ENCODE measurements around the gene OLR1.
"Not testable (repeated sequence)": the region's sequence is repeated elsewhere in the genome, so short reads cannot be mapped to it uniquely, and the experiment has no call there.

Gene OLR1

GRCh38 chr12:10190558-10191388 lies 18.8 kb upstream of the OLR1 start:
- peak in 11 of 14 donors; percentile 11 to 49 (median 21) for DNase-seq

- DNase-seq: peak in 9 of 14 donors; percentile 3 to 53 (median 31)
These were observed 17.7 kb upstream of the OLR1 start for GRCh38 chr12:10189653-10190052.

DNA sequence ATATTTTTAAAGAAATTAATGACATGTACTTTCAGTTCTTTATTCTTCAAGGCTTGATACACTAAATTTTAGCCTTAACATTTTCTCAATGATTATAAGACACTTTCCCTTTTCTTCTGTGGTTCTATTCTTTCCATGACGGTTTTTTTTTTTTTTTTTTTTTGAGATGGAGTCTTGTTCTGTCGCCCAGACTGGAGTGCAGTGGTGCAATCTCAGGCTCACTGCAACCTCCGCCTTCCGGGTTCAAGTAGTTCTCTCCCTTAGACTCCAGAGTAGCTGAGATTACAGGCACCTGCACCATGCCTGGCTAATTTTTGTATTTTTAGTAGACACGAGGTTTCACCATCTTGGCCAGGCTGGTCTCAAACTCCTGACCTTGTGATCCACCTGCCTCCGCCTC lies 15.0 kb upstream of the OLR1 start:
- not testable (repeated sequence) for DNase-seq

DNA sequence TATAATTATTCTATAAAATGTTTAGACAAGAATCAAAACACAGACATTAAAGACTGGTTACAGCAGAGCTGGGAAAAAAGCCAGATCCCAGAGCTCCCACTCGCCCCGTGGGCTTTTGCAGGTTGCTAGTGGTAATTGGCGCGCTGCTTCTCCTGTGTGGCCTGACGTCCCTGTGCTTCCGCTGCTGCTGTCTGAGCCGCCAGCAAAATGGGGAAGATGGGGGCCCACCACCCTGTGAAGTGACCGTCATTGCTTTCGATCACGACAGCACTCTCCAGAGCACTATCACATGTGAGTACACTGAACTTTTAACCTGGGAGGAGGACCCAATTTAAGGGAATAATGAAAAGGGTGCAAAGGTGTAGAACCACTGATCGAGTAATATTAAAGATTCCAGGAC lies 14.4 kb upstream of the OLR1 start:
- DNase-seq: peak in 10 of 14 donors; percentile 1 to 71 (median 38)

DNA sequence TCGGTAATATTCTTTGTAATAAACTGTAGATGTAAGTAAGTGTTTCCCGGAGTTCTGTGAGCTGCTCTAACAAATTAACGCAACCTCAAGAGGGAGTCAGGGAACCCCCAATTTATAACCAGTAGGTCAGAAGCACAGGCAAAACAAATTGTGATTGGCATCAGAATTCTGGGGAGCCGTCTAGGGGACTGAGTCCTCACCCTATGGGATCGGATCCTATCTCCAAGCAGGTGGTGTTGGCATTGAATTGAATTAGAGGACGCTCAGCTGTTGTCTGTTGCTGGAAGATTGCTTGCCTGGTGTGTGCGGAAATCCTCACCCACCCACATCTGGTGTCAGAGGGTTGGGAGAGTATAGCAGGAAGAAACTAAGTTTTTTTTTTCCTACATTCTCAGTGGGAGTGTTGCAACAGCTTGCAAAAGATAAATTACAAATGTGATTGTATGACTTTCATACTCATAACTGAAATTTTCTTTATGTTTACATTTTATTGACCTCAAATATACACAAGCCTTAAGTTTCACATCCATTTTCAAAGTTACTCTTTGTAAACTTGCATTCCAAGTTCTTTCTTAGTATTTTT lies 12.4 kb upstream of the OLR1 start:
- no peak for DNase-seq

GRCh38 chr12:10182354-10183049 lies 10.6 kb upstream of the OLR1 start:
- no peak for DNase-seq

- no peak for DNase-seq
These were observed 7.8 kb upstream of the OLR1 start for GRCh38 chr12:10179776-10180181.

DNA sequence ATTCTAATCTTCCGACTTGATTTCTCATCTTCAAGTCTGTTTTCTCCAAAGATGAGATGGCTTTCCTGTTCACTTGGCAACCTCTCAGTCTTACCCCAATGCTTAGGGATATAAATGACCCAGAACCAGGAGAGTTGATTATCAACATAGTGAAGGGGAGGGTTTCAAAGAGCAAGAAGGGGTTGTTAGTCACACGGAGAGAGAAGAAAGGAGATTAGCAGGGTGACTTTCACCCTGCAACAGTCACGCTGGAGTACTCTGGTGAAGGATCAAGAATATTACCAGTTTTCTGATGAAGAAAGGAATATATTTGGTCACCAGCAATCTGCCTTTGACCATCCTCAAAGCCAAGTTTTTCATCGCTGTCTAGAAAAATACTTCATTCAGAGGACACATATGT lies 6.9 kb upstream of the OLR1 start, which contains the start of gene TMEM52B:
TSS of gene TMEM52B (plus strand) at position 212 of the 400 bp plus-strand sequence. CDS start 543 bp downstream, outside the sequence.
- no peak for DNase-seq

GRCh38 chr12:10175846-10176636 lies 4.1 kb upstream of the OLR1 start:
- no peak for DNase-seq

DNA sequence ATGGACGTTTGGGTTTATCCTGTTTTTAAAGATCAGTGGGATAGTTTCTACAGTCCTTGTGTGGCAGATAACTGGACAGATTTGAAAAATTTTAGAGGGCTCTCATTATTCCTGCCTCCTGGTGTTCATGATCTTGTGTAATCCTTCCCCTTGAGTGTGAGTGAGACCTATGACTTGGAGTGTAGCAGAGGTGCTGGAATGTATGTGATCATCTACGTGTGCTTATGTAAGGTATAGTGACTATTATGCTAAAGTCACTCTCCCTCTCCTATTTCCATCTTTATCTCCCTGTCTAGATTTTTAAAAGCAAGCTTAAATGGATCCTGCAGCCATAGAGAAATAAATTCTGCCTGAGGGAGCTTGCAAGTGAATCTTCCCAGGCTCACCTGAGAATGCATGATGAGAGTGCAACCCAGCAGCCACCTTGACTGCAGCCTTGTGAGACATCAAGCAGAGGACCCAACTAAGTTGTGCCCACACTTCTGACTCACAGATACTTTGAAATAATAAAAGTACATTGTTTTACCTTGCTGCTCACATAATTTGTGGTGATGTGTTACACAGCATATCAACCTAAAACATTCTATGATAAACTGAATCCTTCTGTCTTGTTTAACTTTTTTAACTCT lies 3.2 kb upstream of the OLR1 start:
- DNase-seq: no peak

- DNase-seq: no peak
These were observed 1.7 kb downstream of the OLR1 start for GRCh38 chr12:10170216-10170615.

DNA sequence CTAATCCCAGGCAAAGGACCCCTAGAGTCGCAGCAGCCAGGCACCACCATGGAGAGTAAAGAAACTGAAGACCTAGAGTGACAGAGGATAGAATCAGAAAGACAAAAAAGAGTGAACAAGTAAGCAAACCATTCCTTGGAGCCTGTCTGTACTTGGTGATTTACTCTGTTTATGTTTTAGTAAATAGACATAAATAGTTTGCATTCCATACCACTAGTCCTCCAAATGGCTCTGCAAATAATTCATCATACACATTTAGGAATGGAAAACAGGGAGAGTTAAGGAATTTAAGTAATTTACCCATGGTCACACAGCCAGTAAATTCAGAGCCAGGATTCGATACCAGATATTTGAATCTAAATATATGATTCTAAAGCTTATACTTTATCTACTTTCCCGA lies 2.8 kb downstream of the OLR1 start:
- no peak for DNase-seq

DNA sequence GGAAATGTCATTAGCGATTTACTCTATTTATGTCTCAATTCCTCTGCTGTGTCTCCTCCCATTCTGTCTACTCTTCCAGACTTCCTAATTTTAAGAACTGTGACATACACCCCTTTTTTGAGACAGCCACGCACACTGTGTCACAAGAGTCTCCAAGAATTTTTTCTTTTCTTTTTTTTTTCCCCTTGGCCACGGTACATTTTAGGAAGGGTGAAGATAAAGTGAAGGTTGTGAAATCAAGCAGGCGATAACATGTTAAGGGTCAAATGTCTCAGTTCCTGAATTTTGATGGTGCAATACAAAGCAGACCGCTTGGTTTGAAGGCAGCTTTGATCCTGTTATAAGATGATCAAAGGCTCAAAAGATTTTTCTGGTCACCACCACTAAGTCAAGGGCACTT lies 4.3 kb downstream of the OLR1 start:
- no peak for DNase-seq

GRCh38 chr12:10165421-10165820 lies 6.5 kb downstream of the OLR1 start:
- DNase-seq: no peak

GRCh38 chr12:10163084-10163483 lies 8.8 kb downstream of the OLR1 start:
- DNase-seq: no peak

- DNase-seq: peak in 1 of 14 donors; percentile 1
These were observed 11.1 kb downstream of the OLR1 start for GRCh38 chr12:10160617-10161385.

- DNase-seq: no peak
These were observed 12.7 kb downstream of the OLR1 start for GRCh38 chr12:10159280-10159679.

DNA sequence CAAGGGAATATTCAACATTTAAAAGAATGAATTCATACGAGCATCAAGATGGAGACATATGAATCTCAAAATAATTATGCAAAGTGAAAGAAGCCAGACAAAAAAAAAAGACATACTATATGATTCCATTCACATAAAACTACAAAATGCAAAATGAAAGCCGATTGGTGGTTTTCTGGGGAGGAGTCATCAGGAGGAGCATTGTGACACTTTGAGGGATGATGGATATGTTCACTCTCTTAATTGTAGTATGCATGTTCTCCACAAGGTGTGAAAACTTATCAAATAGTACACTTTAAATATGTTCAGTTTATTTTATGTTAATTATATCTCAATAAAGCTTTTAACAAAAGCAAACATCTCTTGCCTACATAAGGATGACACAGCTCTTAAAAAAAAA lies 13.5 kb downstream of the OLR1 start:
- no peak for DNase-seq

- no peak for DNase-seq
These were observed 16.0 kb downstream of the OLR1 start for GRCh38 chr12:10155966-10156365.

DNA sequence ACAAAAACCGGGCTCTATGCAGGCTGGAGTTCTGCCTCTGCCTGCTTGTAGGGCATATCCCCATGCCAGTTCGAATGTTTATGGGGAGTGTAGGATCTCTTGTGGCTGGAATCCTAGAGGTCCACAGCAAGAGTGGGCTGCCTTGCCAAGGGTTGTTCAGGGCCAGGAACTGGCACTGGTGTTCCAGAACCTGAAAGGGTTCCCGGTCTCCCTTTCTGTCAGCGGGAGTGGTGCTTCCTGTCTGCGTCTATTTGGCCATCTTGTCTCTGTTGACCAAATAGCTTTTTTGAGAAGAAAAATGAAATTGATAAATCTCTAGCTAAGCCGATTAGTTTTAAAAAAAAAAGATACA lies 17.8 kb downstream of the OLR1 start:
- peak in 8 of 14 donors; percentile 37 to 74 (median 60) for DNase-seq
